SK-N-MC (cell line): ENCODE measurements around the gene ADAMTS12.
"Not testable (repeated sequence)": the region's sequence is repeated elsewhere in the genome, so short reads cannot be mapped to it uniquely, and the experiment has no call there.

ENCODE experiments used
- DNase-seq: peaks from one replicate; pipeline ENCODE4 v3.0.0-alpha.2; 2011; ENCODE audit warnings: low read depth, low spot score
- H3K27ac ChIP-seq: fragments of 200-600 bp; sonication (generic); 2 replicates; pipeline ENCODE4 v1.5.1; 2016; ENCODE audit warnings: mixed run types
- H3K36me3 ChIP-seq: fragments of 200-600 bp; sonication (generic); 2 replicates; pipeline ENCODE4 v1.6.1; 2017; ENCODE audit warnings: antibody characterized with exemption, low read length, mixed read lengths; ENCODE audit not compliant: insufficient read depth
- H3K4me3 ChIP-seq: fragments of 200-600 bp; sonication (generic); 2 replicates; pipeline ENCODE4 v1.5.1; 2016
- H3K9ac ChIP-seq: fragments of 200-600 bp; sonication (generic); 2 replicates; pipeline ENCODE4 v1.8.0; 2017; ENCODE audit warnings: mixed run types, mixed read lengths; ENCODE audit not compliant: insufficient read length
- H3K9me3 ChIP-seq: fragments of 200-600 bp; sonication (generic); 2 replicates; pipeline ENCODE4 v1.6.1; 2017; ENCODE audit warnings: low read depth, mild to moderate bottlenecking, antibody characterized with exemption, low read length, moderate library complexity, mixed read lengths
- EZH2 ChIP-seq: fragments of 200-600 bp; sonication (generic); IDR thresholded peaks from one replicate; pipeline ENCODE4 v1.6.1; 2017; ENCODE audit warnings: antibody characterized with exemption
- FOXP2 ChIP-seq: optimal IDR thresholded peaks from 2 replicates; pipeline ENCODE3; 2011; ENCODE audit warnings: mild to moderate bottlenecking, moderate library complexity; ENCODE audit not compliant: insufficient read depth; ENCODE audit errors: extremely low read length, control extremely low read depth
- POLR2AphosphoS5 ChIP-seq: IDR thresholded peaks from 2 replicates; pipeline ENCODE4 v1.6.1; 2012; ENCODE audit warnings: mild to moderate bottlenecking, low read depth, low read length, borderline replicate concordance

Gene ADAMTS12

GRCh38 chr5:33891446-33891787 lies 373 bp downstream of the ADAMTS12 start:
- Histone ChIP-seq H3K27ac (no peak overlapping the region), H3K9me3 (no peaks in the 10 kb centered on the region), H3K9ac (no peak overlapping the region), H3K4me3 (no peak overlapping the region), H3K36me3 (no peaks in the 10 kb centered on the region)
- TF ChIP-seq POLR2AphosphoS5 (no peak), FOXP2 (no peak), EZH2 (no peak)
- no peak for DNase-seq

- H3K9ac ChIP-seq, result no peak overlapping the region
- H3K9me3 ChIP-seq, result no peaks in the 10 kb centered on the region
- no peak overlapping the region for H3K27ac ChIP-seq
- H3K4me3 ChIP-seq, result no peak overlapping the region
- no peak for DNase-seq
- no peak for TF ChIP-seq POLR2AphosphoS5
- TF ChIP-seq EZH2, result no peak
- no peak for TF ChIP-seq FOXP2
- H3K36me3 ChIP-seq, result no peaks in the 10 kb centered on the region
These were observed 1.4 kb downstream of the ADAMTS12 start for GRCh38 chr5:33890131-33891032.

- no peak overlapping the region for H3K27ac ChIP-seq
- H3K36me3 ChIP-seq, result no peaks in the 10 kb centered on the region
- H3K4me3 ChIP-seq, result no peak overlapping the region
- no peak for DNase-seq
- TF ChIP-seq POLR2AphosphoS5, result no peak
- no peak for TF ChIP-seq FOXP2
- no peak for TF ChIP-seq EZH2
- no peak overlapping the region for H3K9ac ChIP-seq
- H3K9me3 ChIP-seq, result no peaks in the 10 kb centered on the region
These were observed 3.2 kb downstream of the ADAMTS12 start for GRCh38 chr5:33888587-33888986.

- no peak for DNase-seq
- Histone ChIP-seq H3K4me3 (no peak overlapping the region), H3K9ac (no peak overlapping the region), H3K36me3 (no peaks in the 10 kb centered on the region), H3K9me3 (no peaks in the 10 kb centered on the region), H3K27ac (no peak overlapping the region)
- TF ChIP-seq POLR2AphosphoS5 (no peak), FOXP2 (no peak), EZH2 (no peak)
These were observed 4.5 kb downstream of the ADAMTS12 start for GRCh38 chr5:33887268-33887667.

GRCh38 chr5:33886283-33886682 lies 5.5 kb downstream of the ADAMTS12 start:
- Histone ChIP-seq H3K4me3 (no peak overlapping the region), H3K9me3 (no peaks in the 10 kb centered on the region), H3K9ac (no peak overlapping the region), H3K36me3 (no peaks in the 10 kb centered on the region), H3K27ac (no peak overlapping the region)
- TF ChIP-seq EZH2 (no peak), FOXP2 (no peak), POLR2AphosphoS5 (no peak)
- DNase-seq, result no peak

GRCh38 chr5:33885679-33886078 lies 6.1 kb downstream of the ADAMTS12 start:
- TF ChIP-seq FOXP2 (no peak), EZH2 (no peak), POLR2AphosphoS5 (no peak)
- DNase-seq, result no peak

GRCh38 chr5:33883482-33883881 lies 8.3 kb downstream of the ADAMTS12 start:
- no peak for DNase-seq
- H3K4me3 ChIP-seq, result no peak overlapping the region
- no peaks in the 10 kb centered on the region for H3K9me3 ChIP-seq
- no peaks in the 10 kb centered on the region for H3K36me3 ChIP-seq
- H3K27ac ChIP-seq, result no peak overlapping the region
- TF ChIP-seq FOXP2, result no peak
- TF ChIP-seq EZH2, result no peak
- no peak for TF ChIP-seq POLR2AphosphoS5
- H3K9ac ChIP-seq, result no peak overlapping the region

More at GRCh38 chr5:33885679-33886078, 6.1 kb downstream of the ADAMTS12 start:
- H3K4me3 ChIP-seq, result no peak overlapping the region
- no peak overlapping the region for H3K27ac ChIP-seq
- H3K9me3 ChIP-seq, result no peaks in the 10 kb centered on the region
- H3K36me3 ChIP-seq, result no peaks in the 10 kb centered on the region
- no peak overlapping the region for H3K9ac ChIP-seq

GRCh38 chr5:33880319-33880718 lies 11.5 kb downstream of the ADAMTS12 start:
- no peaks in the 10 kb centered on the region for H3K36me3 ChIP-seq
- no peak overlapping the region for H3K4me3 ChIP-seq
- H3K27ac ChIP-seq, result no peak overlapping the region
- no peak overlapping the region for H3K9ac ChIP-seq
- H3K9me3 ChIP-seq, result no peaks in the 10 kb centered on the region
- no peak for DNase-seq
- TF ChIP-seq POLR2AphosphoS5, result no peak
- TF ChIP-seq EZH2, result no peak
- no peak for TF ChIP-seq FOXP2

- Histone ChIP-seq H3K27ac (no peak overlapping the region), H3K9ac (no peak overlapping the region), H3K9me3 (no peaks in the 10 kb centered on the region), H3K4me3 (no peak overlapping the region), H3K36me3 (no peaks in the 10 kb centered on the region)
- DNase-seq, result no peak
- no peak for TF ChIP-seq EZH2
- no peak for TF ChIP-seq POLR2AphosphoS5
- TF ChIP-seq FOXP2, result no peak
These were observed 14.3 kb downstream of the ADAMTS12 start for GRCh38 chr5:33877449-33877848.

GRCh38 chr5:33867241-33867640 lies 24.5 kb downstream of the ADAMTS12 start:
- Histone ChIP-seq H3K27ac (no peak overlapping the region), H3K4me3 (no peak overlapping the region), H3K9ac (no peak overlapping the region), H3K36me3 (no peaks in the 10 kb centered on the region), H3K9me3 (no peaks in the 10 kb centered on the region)
- no peak for DNase-seq
- no peak for TF ChIP-seq EZH2
- TF ChIP-seq POLR2AphosphoS5, result no peak
- no peak for TF ChIP-seq FOXP2

GRCh38 chr5:33859177-33859576 lies 32.6 kb downstream of the ADAMTS12 start:
- DNase-seq, H3K9ac ChIP-seq, H3K36me3 ChIP-seq, H3K4me3 ChIP-seq, H3K9me3 ChIP-seq, H3K27ac ChIP-seq: not testable (repeated sequence)
